HAP-1 (cell line): ENCODE measurements around the gene HOXA10.

Source experiments
- DNase-seq, 2 experiments: peaks; one replicate each; pipeline ENCODE4 v3.0.0-alpha.2; 2016 to 2020; ENCODE audit warnings: low spot score in 2 of 2
- H3K27me3 ChIP-seq: fragments of 250-450 bp; sonication (Bioruptor Pico); 2 replicates; pipeline ENCODE4 v1.5.1; 2020; ENCODE audit warnings: low read depth, mild to moderate bottlenecking, moderate library complexity
- H3K36me3 ChIP-seq: fragments of 250-450 bp; sonication (Bioruptor Pico); replicated peaks from 2 replicates; pipeline ENCODE4 v1.5.1; 2020; ENCODE audit warnings: mild to moderate bottlenecking
- H3K4me1 ChIP-seq: fragments of 250-450 bp; sonication (Bioruptor Pico); 2 replicates; pipeline ENCODE4 v1.5.1; 2020; ENCODE audit warnings: mild to moderate bottlenecking
- H3K4me3 ChIP-seq: fragments of 250-450 bp; sonication (Bioruptor Pico); 2 replicates; pipeline ENCODE4 v1.5.1; 2020; ENCODE audit warnings: mild to moderate bottlenecking, moderate library complexity
- H3K9me3 ChIP-seq: fragments of 250-450 bp; sonication (Bioruptor Pico); 2 replicates; pipeline ENCODE4 v1.5.1; 2020; ENCODE audit warnings: mild to moderate bottlenecking, moderate library complexity
- in situ Hi-C: fragments of 300-500 bp; cut with MboI; formaldehyde crosslinking; loops from 3 replicates; pipeline ENCODE4 v1.14.3; 2020; ENCODE audit warnings: low sequenced_read_pairs, inconsistent platforms, mixed read lengths

Gene HOXA10

GRCh38 chr7:27191161-27191731 lies 17.1 kb upstream of the HOXA10 start:
- H3K4me3 ChIP-seq: no peak overlapping the region
- peak in 1 of 2 experiments; percentile 10 for DNase-seq
- in situ Hi-C loops: loop anchor here (5.0 kb wide), 1 partner anchor 586 kb away; no protein-coding TSS in a partner anchor
- H3K4me1 ChIP-seq: peaks cover 37% of the 10 kb centered on the region
- no peaks in the 10 kb centered on the region for H3K9me3 ChIP-seq
- H3K27me3 ChIP-seq: no peaks in the 10 kb centered on the region
- H3K36me3 ChIP-seq: peaks cover 41% of the 10 kb centered on the region

GRCh38 chr7:27189997-27190748 lies 16.1 kb upstream of the HOXA10 start:
- Histone ChIP-seq H3K9me3 (no peaks in the 10 kb centered on the region), H3K4me1 (peaks cover 32% of the 10 kb centered on the region), H3K36me3 (peaks cover 32% of the 10 kb centered on the region), H3K4me3 (no peak overlapping the region), H3K27me3 (no peaks in the 10 kb centered on the region)
- DNase-seq: peak in 1 of 2 experiments; percentile 12
- in situ Hi-C loops: loop anchor here (5.0 kb wide), 1 partner anchor 587 kb away; no protein-coding TSS in a partner anchor

DNA sequence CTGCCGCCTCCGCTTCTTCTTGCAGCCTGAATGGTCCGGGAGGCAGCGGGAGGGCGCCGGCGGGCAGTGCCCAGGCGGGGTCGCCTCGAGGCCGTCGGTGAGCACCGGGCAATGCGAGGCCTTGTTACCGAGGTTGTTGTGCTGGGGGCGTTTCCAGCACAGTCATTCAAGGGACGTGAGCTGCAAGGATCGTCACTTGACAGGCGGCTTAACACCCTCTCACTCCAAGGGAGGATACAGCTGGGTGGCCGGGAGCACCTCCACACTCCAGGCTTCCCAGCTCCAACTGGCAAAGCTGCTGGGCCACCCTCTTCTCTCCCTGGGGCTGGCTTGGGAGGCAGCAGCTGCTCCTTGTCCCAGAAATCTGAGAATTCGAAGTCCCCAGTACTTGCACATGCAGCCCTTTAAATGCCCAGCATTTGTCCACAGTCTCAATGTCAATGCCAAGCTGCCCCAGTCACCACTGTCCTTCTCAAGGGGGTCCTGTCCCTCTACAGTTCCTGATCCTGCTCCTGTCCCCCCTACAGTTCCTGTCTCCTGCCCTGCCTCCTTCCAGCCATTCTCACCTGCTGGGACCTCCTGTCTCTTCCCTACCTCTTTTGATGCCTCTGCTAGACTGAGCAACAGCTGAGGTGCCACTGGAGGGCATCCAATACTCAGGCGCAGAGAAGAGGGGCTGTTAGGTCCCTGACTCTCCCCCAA lies 15.3 kb upstream of the HOXA10 start:
- Histone ChIP-seq H3K4me3 (peak overlapping the region; percentile 60), H3K27me3 (no peaks in the 10 kb centered on the region), H3K36me3 (peaks cover 27% of the 10 kb centered on the region), H3K9me3 (no peaks in the 10 kb centered on the region), H3K4me1 (peaks cover 32% of the 10 kb centered on the region)
- in situ Hi-C loops: no loop called here
- DNase-seq: peak; percentile 71 to 73

GRCh38 chr7:27188386-27189294 lies 14.5 kb upstream of the HOXA10 start:
- Histone ChIP-seq H3K36me3 (peaks cover 19% of the 10 kb centered on the region), H3K9me3 (no peaks in the 10 kb centered on the region), H3K4me1 (peaks cover 29% of the 10 kb centered on the region), H3K4me3 (peak overlapping the region; percentile 60), H3K27me3 (no peaks in the 10 kb centered on the region)
- in situ Hi-C loops: no loop called here
- peak; percentile 34 to 58 for DNase-seq

DNA sequence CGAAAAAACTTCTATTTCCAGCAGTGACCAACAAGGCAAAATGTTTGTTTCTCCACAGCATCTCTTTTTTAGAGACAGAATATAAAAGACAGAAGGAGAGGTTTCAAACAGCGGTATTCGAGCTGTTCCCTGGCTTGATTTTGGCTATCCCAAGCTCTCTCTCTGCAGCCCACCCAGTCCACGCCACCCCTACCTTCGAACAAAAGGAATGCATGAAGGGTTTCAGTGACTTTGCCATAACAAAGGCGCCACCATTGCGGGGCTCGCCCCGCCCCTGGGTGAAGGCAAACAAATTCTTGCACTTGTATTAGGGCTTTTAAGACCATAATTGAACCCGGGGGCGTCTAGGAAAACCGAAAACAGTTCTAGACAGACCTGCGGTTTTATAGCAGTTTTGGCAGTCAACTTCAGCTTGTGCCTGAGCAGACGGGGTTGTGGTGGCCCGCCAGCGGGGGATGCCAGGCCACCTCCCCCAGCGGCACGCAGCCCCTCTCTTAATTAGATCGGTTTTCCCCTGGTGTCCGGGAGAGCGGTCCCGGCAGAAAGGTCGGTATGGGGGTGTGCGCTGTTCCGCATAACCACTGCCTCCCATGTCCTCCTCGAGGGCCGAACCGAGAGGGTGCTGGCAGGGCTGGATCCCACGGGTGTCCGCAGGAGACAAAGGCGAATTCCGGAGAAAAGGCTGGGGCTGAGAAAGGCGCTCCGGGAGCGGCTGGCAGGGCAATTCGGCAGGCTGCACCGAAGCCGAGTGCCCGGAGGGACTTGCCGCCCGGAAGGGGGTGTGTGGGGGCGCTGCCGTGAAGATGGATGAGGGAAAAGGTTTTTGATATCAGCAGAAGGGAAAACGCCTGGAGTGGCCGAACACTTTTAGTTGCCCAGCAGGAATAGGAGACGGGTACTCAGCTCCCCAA lies 13.6 kb upstream of the HOXA10 start:
- Histone ChIP-seq H3K27me3 (no peaks in the 10 kb centered on the region), H3K4me3 (peak overlapping the region; percentile 60), H3K36me3 (peaks cover 12% of the 10 kb centered on the region), H3K4me1 (peaks cover 32% of the 10 kb centered on the region), H3K9me3 (no peaks in the 10 kb centered on the region)
- in situ Hi-C loops: no loop called here
- peak; percentile 94 to 96 for DNase-seq

DNA sequence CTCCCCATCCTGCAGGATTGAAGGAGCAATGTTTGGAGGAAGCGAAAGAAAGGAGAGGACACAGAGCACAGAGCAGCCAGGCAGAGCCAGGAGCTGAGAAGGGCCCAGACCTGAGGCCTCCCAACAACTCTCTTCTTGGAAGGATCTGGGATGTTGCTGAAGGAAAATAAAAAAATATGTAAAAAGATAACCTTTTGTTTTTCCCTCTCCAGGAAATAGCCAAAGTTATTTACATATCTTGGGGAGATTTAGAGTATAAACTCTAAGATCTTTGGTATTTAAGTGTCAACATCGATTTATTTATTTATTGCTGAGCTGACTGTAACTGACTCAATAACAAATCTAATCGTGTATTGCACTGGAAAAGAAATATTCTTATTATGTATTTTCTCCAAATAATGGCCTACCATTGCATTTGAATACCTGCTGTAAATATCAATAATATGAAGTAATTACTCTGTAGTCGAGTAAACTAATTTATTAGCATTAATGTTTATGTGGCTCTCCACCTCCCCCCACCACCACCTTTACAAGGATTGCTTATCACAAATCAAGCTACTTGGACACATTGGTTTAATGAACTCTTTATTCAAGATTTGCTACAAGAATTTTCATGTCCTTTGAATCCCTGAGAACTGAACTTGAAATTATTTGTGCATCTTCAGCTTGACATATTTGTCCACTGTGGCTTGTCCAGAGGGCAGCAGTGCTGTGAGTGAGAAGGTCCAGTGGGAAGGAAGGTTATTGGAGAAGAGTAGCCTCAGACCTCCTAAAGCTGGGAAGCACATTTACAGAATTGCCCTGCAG lies 12.8 kb upstream of the HOXA10 start:
- DNase-seq: peak; percentile 29 to 40
- no peaks in the 10 kb centered on the region for H3K9me3 ChIP-seq
- H3K4me3 ChIP-seq: peak overlapping the region; percentile 60
- H3K27me3 ChIP-seq: no peaks in the 10 kb centered on the region
- H3K36me3 ChIP-seq: peaks cover 16% of the 10 kb centered on the region
- in situ Hi-C loops: no loop called here
- peaks cover 35% of the 10 kb centered on the region for H3K4me1 ChIP-seq

DNA sequence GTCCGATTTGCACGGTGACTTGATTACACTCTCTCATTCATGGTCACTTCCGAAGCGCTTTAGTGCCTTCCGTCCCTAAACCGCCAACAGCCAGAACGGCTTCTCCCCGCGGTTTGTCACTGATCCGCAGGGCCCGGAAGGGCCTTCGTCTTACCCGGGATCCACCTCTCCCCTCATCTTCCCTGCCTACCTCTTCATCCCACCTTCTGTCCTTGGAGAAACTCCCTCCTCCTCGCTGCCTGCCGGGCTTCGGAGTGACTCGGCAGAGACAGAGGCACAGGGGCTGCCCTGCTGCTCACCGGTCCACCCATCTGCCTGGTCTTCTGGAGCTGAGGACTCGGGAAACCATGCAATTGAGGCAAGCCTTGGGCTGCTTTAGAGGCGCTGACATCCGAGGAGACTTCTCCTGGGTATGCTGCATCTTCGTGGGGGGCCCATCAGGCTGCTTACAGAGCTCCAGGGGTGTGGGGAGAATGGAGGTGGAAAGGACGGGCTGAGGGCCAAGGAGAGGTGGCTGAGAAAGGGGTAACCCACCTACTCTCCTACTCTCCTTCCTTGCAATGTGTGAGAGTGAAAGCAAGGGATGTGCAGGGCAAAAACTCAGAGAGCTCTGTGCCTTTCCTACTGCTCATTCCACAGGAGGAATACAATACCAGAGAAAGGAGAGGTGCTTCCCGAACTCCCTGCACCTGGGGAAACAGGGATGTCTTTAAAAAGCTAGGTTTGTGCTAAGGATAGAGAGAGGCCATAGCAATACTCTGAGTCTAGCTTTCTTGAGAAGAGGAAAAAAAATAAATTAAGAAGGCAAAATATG lies 11.9 kb upstream of the HOXA10 start:
- Histone ChIP-seq H3K9me3 (no peaks in the 10 kb centered on the region), H3K4me1 (peaks cover 35% of the 10 kb centered on the region), H3K27me3 (no peaks in the 10 kb centered on the region), H3K36me3 (peaks cover 12% of the 10 kb centered on the region), H3K4me3 (peak overlapping the region; percentile 60)
- in situ Hi-C loops: no loop called here
- DNase-seq: peak; percentile 67 to 70

DNA sequence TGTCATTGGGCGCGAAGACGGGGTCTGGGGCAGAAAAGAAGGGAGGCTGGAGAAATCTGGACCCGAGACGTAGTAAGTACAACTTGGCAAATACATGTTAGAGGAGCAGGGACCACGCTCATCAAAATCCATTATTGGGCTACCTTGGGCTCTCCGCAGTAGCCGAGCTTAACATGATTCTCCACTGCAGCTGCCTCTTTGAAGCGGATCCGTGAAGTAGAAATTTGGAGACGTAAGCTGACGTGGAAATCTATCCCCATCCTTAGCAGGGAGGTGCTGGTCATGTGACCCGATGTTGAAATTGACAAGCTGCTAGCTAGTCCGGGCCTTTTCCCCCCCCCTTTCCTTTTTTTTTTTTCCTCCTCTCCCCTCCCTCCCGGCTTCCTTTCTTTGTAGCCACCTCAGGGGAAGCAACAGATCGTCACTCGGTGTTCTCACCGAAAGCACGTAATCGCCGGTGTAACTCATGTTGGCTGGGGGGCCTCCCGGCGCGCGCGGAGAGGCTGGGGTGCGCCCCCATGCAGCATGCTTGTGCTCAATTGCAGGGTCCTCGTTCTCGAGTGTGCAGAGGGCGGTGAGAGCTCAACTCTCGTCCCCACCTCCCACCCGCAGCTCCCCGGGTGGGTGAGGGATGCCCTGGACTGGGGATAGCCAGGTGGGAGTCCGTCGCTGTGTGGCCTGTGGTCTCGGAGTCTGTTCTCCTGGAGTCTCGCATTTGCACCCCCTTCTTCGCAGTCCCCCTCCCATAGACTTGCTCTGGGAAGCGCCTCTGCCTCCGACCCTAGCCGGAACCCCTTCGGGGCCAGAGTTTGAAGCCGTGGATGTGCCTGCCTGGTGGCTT lies 11.1 kb upstream of the HOXA10 start, which contains the start of gene HOXA11:
TSS of gene HOXA11 (minus strand) at position 220 of the 841 bp plus-strand sequence. CDS start at position 132, 88 bp downstream.
- DNase-seq: peak; percentile 87 to 97
- in situ Hi-C loops: no loop called here
- Histone ChIP-seq H3K4me1 (peaks cover 40% of the 10 kb centered on the region), H3K9me3 (no peaks in the 10 kb centered on the region), H3K36me3 (peaks cover 12% of the 10 kb centered on the region), H3K27me3 (no peaks in the 10 kb centered on the region), H3K4me3 (peak within 1 kb of the TSS; percentile 60)

GRCh38 chr7:27184337-27185012 lies 10.4 kb upstream of the HOXA10 start:
- Histone ChIP-seq H3K27me3 (no peaks in the 10 kb centered on the region), H3K36me3 (peaks cover 12% of the 10 kb centered on the region), H3K9me3 (no peaks in the 10 kb centered on the region), H3K4me1 (peaks cover 39% of the 10 kb centered on the region), H3K4me3 (peak overlapping the region; percentile 60)
- in situ Hi-C loops: no loop called here
- DNase-seq: peak; percentile 27 to 66

- in situ Hi-C loops: no loop called here
- peaks cover 12% of the 10 kb centered on the region for H3K36me3 ChIP-seq
- peak in 1 of 2 experiments; percentile 37 for DNase-seq
- no peaks in the 10 kb centered on the region for H3K27me3 ChIP-seq
- peaks cover 35% of the 10 kb centered on the region for H3K4me1 ChIP-seq
- H3K4me3 ChIP-seq: peak overlapping the region; percentile 60
- no peaks in the 10 kb centered on the region for H3K9me3 ChIP-seq
Measured at GRCh38 chr7:27183682-27184336, 9.7 kb upstream of the HOXA10 start.
